Bone marrow (tissue), 2 donors: Measurements from ENCODE around the gene MARK2.
"Not testable (repeated sequence)": the region's sequence is repeated elsewhere in the genome, so short reads cannot be mapped to it uniquely, and the experiment has no call there.

Experiments
- DNase-seq, 2 donors: peaks; one replicate each; lab custom pipeline; 2025; lab: John Stamatoyannopoulos, UW

Gene MARK2

GRCh38 chr11:63854696-63855095 is 15.8 kb downstream of the MARK2 start:
- DNase-seq = no peak

- no peak for DNase-seq
Observed at GRCh38 chr11:63855975-63856374, 17.1 kb downstream of the MARK2 start.

GRCh38 chr11:63858628-63859550 is 20.0 kb downstream of the MARK2 start:
- no peak for DNase-seq

GRCh38 chr11:63862923-63863322 is 24.0 kb downstream of the MARK2 start:
- peak in 1 of 2 donors; percentile 9 for DNase-seq

- DNase-seq = not testable (repeated sequence)
Observed at GRCh38 chr11:63863620-63864019, 24.7 kb downstream of the MARK2 start.

- peak in 1 of 2 donors; percentile 32 for DNase-seq
Observed at GRCh38 chr11:63866211-63866610, 27.3 kb downstream of the MARK2 start.

GRCh38 chr11:63867511-63867910 is 28.6 kb downstream of the MARK2 start:
- no peak for DNase-seq

GRCh38 chr11:63868399-63869064 is 29.6 kb downstream of the MARK2 start:
- DNase-seq = no peak

GRCh38 chr11:63869171-63869591 is 30.3 kb downstream of the MARK2 start:
- DNase-seq = no peak

GRCh38 chr11:63869683-63870082 is 30.8 kb downstream of the MARK2 start:
- DNase-seq = no peak

- no peak for DNase-seq
Observed at GRCh38 chr11:63870351-63871140, 31.6 kb downstream of the MARK2 start.

- peak; percentile 19 to 98 for DNase-seq
Observed at GRCh38 chr11:63871962-63872799, 33.3 kb downstream of the MARK2 start.

GRCh38 chr11:63872800-63873197 is 33.9 kb downstream of the MARK2 start:
- DNase-seq = no peak

GRCh38 chr11:63873311-63873710 is 34.4 kb downstream of the MARK2 start:
- no peak for DNase-seq

- no peak for DNase-seq
Observed at GRCh38 chr11:63874511-63874910, 35.6 kb downstream of the MARK2 start.

GRCh38 chr11:63875506-63876065 is 36.7 kb downstream of the MARK2 start:
- no peak for DNase-seq

GRCh38 chr11:63876616-63877015 is 37.7 kb downstream of the MARK2 start:
- no peak for DNase-seq

- no peak for DNase-seq
Observed at GRCh38 chr11:63877658-63878241, 38.8 kb downstream of the MARK2 start.

- no peak for DNase-seq
Observed at GRCh38 chr11:63879598-63880402, 40.9 kb downstream of the MARK2 start.

- no peak for DNase-seq
Observed at GRCh38 chr11:63880403-63880790, 41.5 kb downstream of the MARK2 start.
